ENCODE measurements around the gene ANXA5. TPM values are rescaled to one million over a fixed set of nuclear protein-coding genes. Genes with fewer than 3 reads are reported as not detected.

Gene ANXA5
- total RNA-seq, 1 experiment from 2014 or later = 231 TPM

DNA sequence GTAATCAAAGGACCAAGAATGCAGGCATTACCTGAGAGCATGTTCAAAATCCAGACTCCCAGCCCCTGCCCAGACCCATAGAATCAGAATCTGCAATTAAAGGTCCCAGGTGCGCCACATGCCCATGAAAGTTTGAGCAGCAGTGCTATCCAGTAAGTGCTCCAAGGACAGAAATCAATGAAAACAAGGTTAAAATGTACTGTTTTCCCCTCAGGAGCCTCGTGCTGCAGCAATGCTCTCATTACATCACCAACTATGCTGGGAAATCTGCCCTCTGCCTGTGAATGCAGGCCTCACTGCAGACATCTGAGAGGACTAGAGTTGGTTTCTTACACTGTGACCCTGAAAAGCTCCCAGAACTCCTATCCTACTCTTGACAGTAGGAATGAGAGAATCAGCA is 21.1 kb downstream of the ANXA5 start:
- H3K56ac ChIP-seq (ENCODE audit: insufficient read length, low read depth, low read length) = no peak overlapping the region
- Mint-ChIP-seq H3K36me3 (ENCODE audit: insufficient read depth in 1 of 3, low read depth in 3 of 3) (peaks cover 22 to 73% (median 45%) of the 10 kb centered on the region in 3 experiments; a peak in 6 of 7 replicates), H3K4me1 (peaks cover 14% of the 10 kb centered on the region in 2 experiments)

More for the DNA sequence above, 21.1 kb downstream of the ANXA5 start:
- H3K27me3 Mint-ChIP-seq (ENCODE audit: low read depth) = no peaks in the 10 kb centered on the region
- no peaks in the 10 kb centered on the region for H4K20me1 ChIP-seq (ENCODE audit: control insufficient read depth, insufficient read depth, insufficient read length)
- no peak overlapping the region for H3K14ac ChIP-seq (ENCODE audit: insufficient read depth, low read length)
- no peak overlapping the region for H3K18ac ChIP-seq (ENCODE audit: insufficient read length, low read depth, low read length)
- no peak overlapping the region for H3T11ph ChIP-seq (ENCODE audit: low read length)
- H3K23ac ChIP-seq (ENCODE audit: insufficient read length, low read depth, low read length) = no peak overlapping the region
- DNase-seq = no peak
- H3K27me3 ChIP-seq (ENCODE audit: insufficient read depth, low read length) = no peaks in the 10 kb centered on the region
- no peak overlapping the region for H2AK5ac ChIP-seq (ENCODE audit: insufficient read length, low read length)
- TF ChIP-seq CTCF (conservative IDR thresholded peaks at IDR 0.05) = peak; percentile 35; the same call in 2 of the 3 replicates
- H2BK120ac ChIP-seq (ENCODE audit: low read depth, low read length, poor library complexity, severe bottlenecking) = no peak overlapping the region
- no peak overlapping the region for H4K5ac ChIP-seq (ENCODE audit: insufficient read length, low read depth, low read length)
- WGBS (ENCODE audit: extremely low coverage, insufficient read length, low lambda C conversion rate) = no CpG with 5 or more reads among the region's 2 CpGs
- H3K4me1 ChIP-seq (ENCODE audit: insufficient read depth, low read length) = peaks cover 3% of the 10 kb centered on the region; the same call in 1 of the 2 replicates
- no peaks in the 10 kb centered on the region for H3K9me3 Mint-ChIP-seq
- no peaks in the 10 kb centered on the region for H3K79me2 ChIP-seq (ENCODE audit: insufficient read depth, low read length)
- H3K9me3 ChIP-seq (ENCODE audit: control insufficient read depth, low read depth, low read length) = no peaks in the 10 kb centered on the region
- H4K91ac ChIP-seq (ENCODE audit: insufficient read length, low read depth, low read length) = no peak overlapping the region
- H3K27ac Mint-ChIP-seq = no peak overlapping the region
- no peak overlapping the region for H3K4me3 Mint-ChIP-seq
- H2BK12ac ChIP-seq (ENCODE audit: insufficient read length, low read depth, low read length) = no peak overlapping the region
- H3K9ac ChIP-seq (ENCODE audit: extremely low read depth, insufficient read length, low read length) = no peak overlapping the region
- no peaks in the 10 kb centered on the region for H3K79me1 ChIP-seq (ENCODE audit: insufficient read depth, low read depth, low read length, poor library complexity, severe bottlenecking)
- no peak overlapping the region for H2AFZ ChIP-seq (ENCODE audit: low read length)
- H2BK5ac ChIP-seq (ENCODE audit: insufficient read length, low read length) = no peak overlapping the region
- no peak overlapping the region for H3K27ac ChIP-seq (ENCODE audit: insufficient read length, low read depth, low read length)
- H3K23me2 ChIP-seq (ENCODE audit: insufficient read length, low read depth, low read length, poor library complexity, severe bottlenecking) = no peaks in the 10 kb centered on the region
- no peak overlapping the region for H2BK15ac ChIP-seq (ENCODE audit: low read depth, low read length)
- no peak overlapping the region for H4K8ac ChIP-seq (replicated peaks; ENCODE audit: insufficient read length, low read depth, low read length)
- no peak overlapping the region for H2BK20ac ChIP-seq (ENCODE audit: low read depth, low read length, poor library complexity, severe bottlenecking)
- no peak overlapping the region for H3K4me2 ChIP-seq (ENCODE audit: insufficient read depth, insufficient read length, low read length)
- H3K4ac ChIP-seq (ENCODE audit: low read depth, low read length) = no peak overlapping the region
